ENCODE data around the gene ACSS3. TPM values are rescaled to one million over a fixed set of nuclear protein-coding genes. Genes with fewer than 3 reads are reported as not detected.
"Not testable (repeated sequence)": the region's sequence is repeated elsewhere in the genome, so short reads cannot be mapped to it uniquely, and the experiment has no call there.

ACSS3 gene
- total RNA-seq, 3 donors from 2014 or later, result 0.11 TPM; not detected in 2

DNA sequence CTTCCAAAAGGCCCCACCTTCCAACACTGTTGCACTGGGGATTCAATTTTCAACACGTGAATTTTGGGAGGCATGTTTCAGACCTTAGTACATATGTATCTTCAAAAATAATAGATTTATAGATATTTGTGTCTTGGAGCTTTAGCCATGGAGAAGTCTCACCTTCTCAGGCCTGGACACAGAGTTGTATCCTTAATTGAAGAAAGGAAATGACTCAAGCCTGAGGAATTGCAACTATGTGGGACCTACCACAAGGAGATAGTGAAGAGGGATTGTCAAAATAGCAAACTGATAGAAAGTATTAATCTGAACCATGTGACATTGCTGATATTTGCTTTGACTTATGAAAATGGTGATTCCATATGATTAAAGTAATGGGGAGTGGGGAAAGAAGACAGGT lies 89.8 kb downstream of the ACSS3 start:
- no peak for ATAC-seq
- H3K36me3 Mint-ChIP-seq (ENCODE audit: insufficient read depth), result no peaks in the 10 kb centered on the region
- peaks cover 5% of the 10 kb centered on the region for H3K9me3 Mint-ChIP-seq
- DNase-seq, result no peak
- no peaks in the 10 kb centered on the region for H3K4me1 Mint-ChIP-seq (ENCODE audit: low read depth)
- no peaks in the 10 kb centered on the region for H3K27me3 Mint-ChIP-seq (ENCODE audit: low read depth)
- no peak overlapping the region for H3K4me3 Mint-ChIP-seq

DNA sequence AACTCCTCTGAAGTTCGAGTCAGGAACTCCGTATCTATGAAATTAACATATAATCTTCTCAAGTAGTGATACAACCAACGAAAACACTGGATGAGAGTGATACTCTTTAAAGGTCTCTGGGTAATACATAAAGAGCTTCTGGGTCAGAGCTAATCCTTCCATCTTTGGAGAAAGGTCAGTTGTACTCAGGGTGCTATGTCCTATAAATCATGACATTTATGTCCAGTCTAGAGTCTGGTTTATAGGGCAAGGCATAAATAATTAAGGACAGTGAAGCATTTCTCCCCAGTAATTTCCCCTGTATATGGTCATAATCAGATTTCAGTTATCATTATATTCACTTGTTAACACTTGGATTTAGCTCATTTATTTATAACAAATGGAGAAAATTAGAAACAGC lies 90.6 kb downstream of the ACSS3 start:
- H3K4me3 Mint-ChIP-seq, result no peak overlapping the region
- H3K36me3 Mint-ChIP-seq (ENCODE audit: insufficient read depth), result no peaks in the 10 kb centered on the region
- no peaks in the 10 kb centered on the region for H3K27me3 Mint-ChIP-seq (ENCODE audit: low read depth)
- DNase-seq (no peak), ATAC-seq (no peak)
- H3K4me1 Mint-ChIP-seq (ENCODE audit: low read depth), result no peaks in the 10 kb centered on the region
- peaks cover 5% of the 10 kb centered on the region for H3K9me3 Mint-ChIP-seq

GRCh38 chr12:81170072-81170471 lies 92.2 kb downstream of the ACSS3 start:
- no peak for ATAC-seq
- Mint-ChIP-seq H3K9me3 (peaks cover 5% of the 10 kb centered on the region), H3K27me3 (ENCODE audit: low read depth) (no peaks in the 10 kb centered on the region), H3K4me1 (ENCODE audit: low read depth) (no peaks in the 10 kb centered on the region), H3K36me3 (ENCODE audit: insufficient read depth) (no peaks in the 10 kb centered on the region), H3K4me3 (no peak overlapping the region)
- DNase-seq, result no peak

GRCh38 chr12:81172851-81173250 lies 95.0 kb downstream of the ACSS3 start:
- Mint-ChIP-seq H3K27me3 (ENCODE audit: low read depth) (no peaks in the 10 kb centered on the region), H3K9me3 (peaks cover 15% of the 10 kb centered on the region), H3K4me3 (no peak overlapping the region), H3K36me3 (ENCODE audit: insufficient read depth) (no peaks in the 10 kb centered on the region), H3K4me1 (ENCODE audit: low read depth) (no peaks in the 10 kb centered on the region)
- no peak for DNase-seq
- ATAC-seq, result no peak

- peaks cover 15% of the 10 kb centered on the region for H3K9me3 Mint-ChIP-seq
- no peaks in the 10 kb centered on the region for H3K36me3 Mint-ChIP-seq (ENCODE audit: insufficient read depth)
- no peak overlapping the region for H3K4me3 Mint-ChIP-seq
- no peak for ATAC-seq
- H3K27me3 Mint-ChIP-seq (ENCODE audit: low read depth), result no peaks in the 10 kb centered on the region
- no peaks in the 10 kb centered on the region for H3K4me1 Mint-ChIP-seq (ENCODE audit: low read depth)
- no peak for DNase-seq
Observed at GRCh38 chr12:81174664-81175063, 96.8 kb downstream of the ACSS3 start.

GRCh38 chr12:81176796-81177195 lies 98.9 kb downstream of the ACSS3 start:
- Mint-ChIP-seq H3K4me3 (no peak overlapping the region), H3K9me3 (peaks cover 18% of the 10 kb centered on the region), H3K4me1 (ENCODE audit: low read depth) (no peaks in the 10 kb centered on the region), H3K36me3 (ENCODE audit: insufficient read depth) (no peaks in the 10 kb centered on the region), H3K27me3 (ENCODE audit: low read depth) (no peaks in the 10 kb centered on the region)
- ATAC-seq, result no peak
- DNase-seq, result no peak

- no peaks in the 10 kb centered on the region for H3K36me3 Mint-ChIP-seq (ENCODE audit: insufficient read depth)
- no peaks in the 10 kb centered on the region for H3K4me1 Mint-ChIP-seq (ENCODE audit: low read depth)
- H3K9me3 Mint-ChIP-seq, result peaks cover 10% of the 10 kb centered on the region
- no peaks in the 10 kb centered on the region for H3K27me3 Mint-ChIP-seq (ENCODE audit: low read depth)
- no peak overlapping the region for H3K4me3 Mint-ChIP-seq
- DNase-seq, result no peak
- ATAC-seq, result no peak
Observed at GRCh38 chr12:81181691-81182090, 103.8 kb downstream of the ACSS3 start.

DNA sequence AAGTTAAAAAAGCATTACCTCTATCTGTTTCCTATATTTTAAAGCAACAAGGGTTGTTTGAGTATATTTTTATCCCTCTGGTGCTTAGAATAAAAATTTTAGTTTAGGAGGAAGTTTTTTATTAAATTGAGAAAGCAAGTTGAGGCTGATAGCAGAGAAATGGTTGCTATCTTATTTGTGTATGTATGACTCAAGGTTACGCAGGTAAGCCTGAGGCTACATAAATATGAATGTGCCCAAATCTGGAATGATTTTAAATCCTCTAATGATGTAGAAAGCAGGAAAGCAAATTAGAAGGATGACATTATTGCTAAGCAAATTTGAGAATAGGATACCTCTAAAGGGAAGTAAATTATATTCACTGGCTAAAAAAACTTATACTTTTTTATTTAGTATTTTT lies 109.8 kb downstream of the ACSS3 start:
- Mint-ChIP-seq H3K4me3 (no peak overlapping the region), H3K9me3 (peaks cover 8% of the 10 kb centered on the region)
- no peak for ATAC-seq

DNA sequence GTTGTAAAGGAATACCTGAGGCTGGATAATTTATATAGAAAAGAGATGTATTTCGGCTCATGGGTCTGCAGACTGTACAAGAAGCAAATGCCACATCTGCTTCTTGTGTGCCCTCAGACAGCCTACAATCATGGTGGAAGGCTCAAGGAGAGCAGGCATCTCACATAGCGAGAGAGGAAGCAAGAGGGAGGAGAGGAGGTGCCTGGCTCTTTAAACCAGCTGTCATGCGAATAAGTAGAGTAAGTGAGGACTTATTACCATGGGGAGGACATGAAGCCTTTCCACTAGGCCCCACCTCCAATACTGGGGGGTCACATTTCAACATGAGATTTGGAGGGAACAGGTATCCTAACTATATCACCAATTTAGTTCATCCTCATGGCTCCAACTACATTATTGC lies 118.7 kb downstream of the ACSS3 start:
- H3K4me1 Mint-ChIP-seq (ENCODE audit: low read depth), result no peaks in the 10 kb centered on the region
- no peak for ATAC-seq
- peaks cover 13% of the 10 kb centered on the region for H3K9me3 Mint-ChIP-seq
- no peak overlapping the region for H3K4me3 Mint-ChIP-seq
- DNase-seq, result no peak
- no peaks in the 10 kb centered on the region for H3K36me3 Mint-ChIP-seq (ENCODE audit: insufficient read depth)
- H3K27me3 Mint-ChIP-seq (ENCODE audit: low read depth), result no peaks in the 10 kb centered on the region

More for the DNA sequence above, 109.8 kb downstream of the ACSS3 start:
- Mint-ChIP-seq H3K36me3 (ENCODE audit: insufficient read depth) (no peaks in the 10 kb centered on the region), H3K4me1 (ENCODE audit: low read depth) (no peaks in the 10 kb centered on the region), H3K27me3 (ENCODE audit: low read depth) (no peaks in the 10 kb centered on the region)
- no peak for DNase-seq

DNA sequence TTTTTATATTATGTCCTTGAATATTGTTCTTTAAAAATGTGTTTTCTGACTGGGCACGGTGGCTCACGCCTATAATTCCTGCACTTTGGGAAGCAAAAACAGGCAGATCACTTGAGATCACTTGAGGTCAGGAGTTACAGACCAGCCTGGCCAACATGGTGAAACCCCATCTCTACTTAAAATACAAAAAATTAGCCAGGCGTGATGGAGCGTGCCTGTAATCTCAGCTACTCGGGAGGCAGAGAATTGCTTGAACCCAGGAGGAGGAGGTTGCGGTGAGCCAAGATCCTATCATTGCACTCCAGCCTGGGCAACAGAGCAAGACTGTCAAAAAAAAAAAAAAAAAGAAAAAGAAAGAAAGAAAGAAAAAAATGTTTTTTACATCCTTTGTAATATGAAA lies 122.7 kb downstream of the ACSS3 start:
- not testable (repeated sequence) for H3K27me3 Mint-ChIP-seq (ENCODE audit: low read depth); H3K4me1 Mint-ChIP-seq (ENCODE audit: low read depth)

DNA sequence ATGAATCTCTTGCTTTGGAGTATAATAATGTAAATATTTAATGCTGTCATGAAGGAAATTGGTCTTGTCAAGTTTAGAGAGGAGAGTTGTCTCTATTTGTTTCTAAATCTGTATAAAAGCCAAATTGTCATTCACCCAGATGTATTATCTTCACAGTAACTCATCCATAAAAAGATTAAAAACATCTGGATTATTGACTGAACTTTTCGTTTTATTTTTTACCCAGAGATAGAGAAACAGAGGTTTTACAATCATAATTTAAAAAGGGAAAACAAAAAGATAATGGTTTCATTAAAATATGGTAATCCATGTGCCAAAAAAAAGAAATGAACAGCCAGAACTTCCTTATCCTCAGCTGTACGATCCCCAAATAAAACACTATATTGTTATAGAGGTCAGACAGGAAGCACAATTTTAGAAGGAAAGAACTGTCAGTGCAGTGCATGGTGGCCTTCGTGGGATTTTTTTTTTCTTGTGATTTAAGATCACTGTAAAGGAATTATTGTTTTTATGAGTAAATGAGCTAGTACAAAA lies 125.9 kb downstream of the ACSS3 start:
- Mint-ChIP-seq H3K36me3 (ENCODE audit: insufficient read depth) (no peaks in the 10 kb centered on the region), H3K9me3 (no peaks in the 10 kb centered on the region), H3K4me3 (no peak overlapping the region), H3K27me3 (ENCODE audit: low read depth) (no peaks in the 10 kb centered on the region), H3K4me1 (ENCODE audit: low read depth) (no peaks in the 10 kb centered on the region)
- ATAC-seq (no peak), DNase-seq (no peak)

More for the DNA sequence above, 122.7 kb downstream of the ACSS3 start:
- not testable (repeated sequence) for DNase-seq; H3K4me3 Mint-ChIP-seq; ATAC-seq; H3K9me3 Mint-ChIP-seq; H3K36me3 Mint-ChIP-seq (ENCODE audit: insufficient read depth)

- H3K36me3 Mint-ChIP-seq (ENCODE audit: insufficient read depth), result no peaks in the 10 kb centered on the region
- H3K9me3 Mint-ChIP-seq, result no peaks in the 10 kb centered on the region
- no peaks in the 10 kb centered on the region for H3K27me3 Mint-ChIP-seq (ENCODE audit: low read depth)
- ATAC-seq (no peak), DNase-seq (no peak)
- no peaks in the 10 kb centered on the region for H3K4me1 Mint-ChIP-seq (ENCODE audit: low read depth)
- no peak overlapping the region for H3K4me3 Mint-ChIP-seq
Observed at GRCh38 chr12:81205416-81205815, 127.5 kb downstream of the ACSS3 start.

- DNase-seq, result no peak
- H3K36me3 Mint-ChIP-seq (ENCODE audit: insufficient read depth), result no peaks in the 10 kb centered on the region
- H3K9me3 Mint-ChIP-seq, result no peaks in the 10 kb centered on the region
- H3K4me1 Mint-ChIP-seq (ENCODE audit: low read depth), result no peaks in the 10 kb centered on the region
- H3K27me3 Mint-ChIP-seq (ENCODE audit: low read depth), result no peaks in the 10 kb centered on the region
- H3K4me3 Mint-ChIP-seq, result no peak overlapping the region
- ATAC-seq, result no peak
Observed at GRCh38 chr12:81206429-81206828, 128.6 kb downstream of the ACSS3 start.

DNA sequence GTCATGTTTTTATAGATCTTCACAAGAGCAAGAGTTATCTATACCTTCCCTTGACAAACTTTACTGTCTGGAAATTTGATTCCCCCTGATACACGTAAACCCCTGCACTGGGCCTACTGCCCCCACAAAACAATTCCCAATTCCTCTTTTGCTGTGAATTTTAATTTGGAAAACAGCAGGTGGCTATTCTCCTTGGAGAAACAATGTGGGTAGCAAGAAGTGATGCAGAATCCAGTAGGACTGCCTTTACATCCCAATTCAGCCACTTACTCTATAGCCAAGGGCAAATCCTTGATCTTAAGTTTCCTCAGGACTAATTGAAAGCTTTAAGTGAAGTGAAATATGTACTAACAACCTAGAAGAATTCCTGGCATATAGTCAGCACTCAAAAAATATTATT lies 129.3 kb downstream of the ACSS3 start:
- H3K36me3 Mint-ChIP-seq (ENCODE audit: insufficient read depth), result no peaks in the 10 kb centered on the region
- peaks cover 4% of the 10 kb centered on the region for H3K9me3 Mint-ChIP-seq
- no peaks in the 10 kb centered on the region for H3K27me3 Mint-ChIP-seq (ENCODE audit: low read depth)
- DNase-seq, result no peak
- no peak for ATAC-seq
- no peak overlapping the region for H3K4me3 Mint-ChIP-seq
- no peaks in the 10 kb centered on the region for H3K4me1 Mint-ChIP-seq (ENCODE audit: low read depth)

- no peaks in the 10 kb centered on the region for H3K36me3 Mint-ChIP-seq (ENCODE audit: insufficient read depth)
- DNase-seq, result no peak
- ATAC-seq, result no peak
- H3K27me3 Mint-ChIP-seq (ENCODE audit: low read depth), result no peaks in the 10 kb centered on the region
- peaks cover 4% of the 10 kb centered on the region for H3K9me3 Mint-ChIP-seq
- H3K4me1 Mint-ChIP-seq (ENCODE audit: low read depth), result no peaks in the 10 kb centered on the region
- H3K4me3 Mint-ChIP-seq, result no peak overlapping the region
Observed at GRCh38 chr12:81207664-81208063, 129.8 kb downstream of the ACSS3 start.
